Lower lobe of right lung (tissue), 2 donors: ENCODE results near the gene CRYGN. TPM values are rescaled to one million over a fixed set of nuclear protein-coding genes. Genes with fewer than 3 reads are reported as not detected.

Source experiments
- ATAC-seq, 2 donors: fragments of 200-7000 bp; cut with Tn5 transposase; one replicate each; pipeline ENCODE4 v1.9.1; 2020 to 2022; ENCODE audit warnings: mild to moderate bottlenecking in 2 of 2, moderate library complexity in 2 of 2
- DNase-seq: peaks from one replicate; pipeline ENCODE4 v3.0.0-alpha.2; 2020
- H3K27ac ChIP-seq: fragments of 200-600 bp; one replicate; pipeline ENCODE4 v1.8.0; 2022
- H3K27me3 ChIP-seq: fragments of 200-600 bp; one replicate; pipeline ENCODE4 v1.8.0; 2022; ENCODE audit warnings: low read depth
- H3K36me3 ChIP-seq: fragments of 200-600 bp; one replicate; pipeline ENCODE4 v1.8.0; 2022; ENCODE audit warnings: mild to moderate bottlenecking
- H3K4me1 ChIP-seq: fragments of 200-600 bp; one replicate; pipeline ENCODE4 v1.8.0; 2022
- H3K4me3 ChIP-seq: fragments of 200-600 bp; one replicate; pipeline ENCODE4 v1.8.0; 2022; ENCODE audit warnings: mild to moderate bottlenecking
- H3K9me3 ChIP-seq: fragments of 200-600 bp; one replicate; pipeline ENCODE4 v1.8.0; 2022
- CTCF ChIP-seq: fragments of 200-600 bp; IDR thresholded peaks from one replicate; pipeline ENCODE4 v1.8.0; 2022; ENCODE audit warnings: antibody characterized with exemption, mild to moderate bottlenecking
- intact Hi-C: fragments of 100-400 bp; cut with DNase I; formaldehyde crosslinking; loops from one replicate; pipeline ENCODE4 v1.11.0; 2022
- total RNA-seq: library from RNA; stranded (reverse); fragmentation: NEBNext Ultra II Directional; extraction: Animal tissue kit (Norgen Biotek cat#: 25700); gene quantifications from one replicate; pipeline ENCODE4 v1.2.1, GENCODE V29; 2021
- donor health status: DM: no; HTN: yes; CAD: no; lungs with severe emphysema.

The CRYGN gene
- total RNA-seq, 1 donor from 2014 or later = not detected

DNA sequence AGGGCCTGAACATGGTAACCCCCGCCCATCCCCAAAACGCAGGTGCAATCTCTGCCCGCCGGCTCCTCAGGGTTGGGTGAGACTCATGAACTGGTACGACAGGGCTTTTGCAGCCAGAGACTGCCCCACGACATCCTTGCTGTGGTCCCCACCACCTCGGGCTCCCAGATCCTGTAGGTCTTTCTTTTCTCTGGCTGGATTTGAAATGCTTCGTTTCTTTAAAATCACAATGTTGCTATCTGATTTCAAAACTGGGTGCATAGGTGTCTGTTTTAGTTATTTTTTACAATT, 52.0 kb downstream of the CRYGN start:
- Histone ChIP-seq H3K4me3 (no peak overlapping the region), H3K27me3 (peaks cover 8% of the 10 kb centered on the region), H3K36me3 (no peaks in the 10 kb centered on the region), H3K4me1 (peaks cover 5% of the 10 kb centered on the region), H3K27ac (no peak overlapping the region), H3K9me3 (no peaks in the 10 kb centered on the region)
- DNase-seq = peak; percentile 20
- no peak for ATAC-seq
- TF ChIP-seq CTCF = no peak
- intact Hi-C loops = no loop called here

- peaks cover 13% of the 10 kb centered on the region for H3K27me3 ChIP-seq
- H3K9me3 ChIP-seq = no peaks in the 10 kb centered on the region
- H3K27ac ChIP-seq = no peak overlapping the region
- no peak for TF ChIP-seq CTCF
- peak; percentile 35 for DNase-seq
- no peak overlapping the region for H3K4me3 ChIP-seq
- no peaks in the 10 kb centered on the region for H3K36me3 ChIP-seq
- intact Hi-C loops = no loop called here
- ATAC-seq = no peak
- H3K4me1 ChIP-seq = peaks cover 6% of the 10 kb centered on the region
Measured at GRCh38 chr7:151387161-151388006, 52.6 kb downstream of the CRYGN start.

GRCh38 chr7:151386301-151387160, 53.4 kb downstream of the CRYGN start:
- DNase-seq (peak; percentile 49), ATAC-seq (peak in 1 of 2 donors; percentile 3)
- Histone ChIP-seq H3K27ac (no peak overlapping the region), H3K27me3 (peaks cover 22% of the 10 kb centered on the region), H3K4me1 (peaks cover 15% of the 10 kb centered on the region), H3K9me3 (no peaks in the 10 kb centered on the region), H3K4me3 (no peak overlapping the region), H3K36me3 (no peaks in the 10 kb centered on the region)
- intact Hi-C loops = no loop called here
- no peak for TF ChIP-seq CTCF

GRCh38 chr7:151385626-151386300, 54.2 kb downstream of the CRYGN start:
- Histone ChIP-seq H3K27ac (no peak overlapping the region), H3K4me1 (peaks cover 20% of the 10 kb centered on the region), H3K27me3 (peaks cover 30% of the 10 kb centered on the region), H3K4me3 (no peak overlapping the region), H3K9me3 (no peaks in the 10 kb centered on the region), H3K36me3 (no peaks in the 10 kb centered on the region)
- ATAC-seq (no peak), DNase-seq (peak; percentile 31)
- TF ChIP-seq CTCF = no peak
- intact Hi-C loops = no loop called here

DNA sequence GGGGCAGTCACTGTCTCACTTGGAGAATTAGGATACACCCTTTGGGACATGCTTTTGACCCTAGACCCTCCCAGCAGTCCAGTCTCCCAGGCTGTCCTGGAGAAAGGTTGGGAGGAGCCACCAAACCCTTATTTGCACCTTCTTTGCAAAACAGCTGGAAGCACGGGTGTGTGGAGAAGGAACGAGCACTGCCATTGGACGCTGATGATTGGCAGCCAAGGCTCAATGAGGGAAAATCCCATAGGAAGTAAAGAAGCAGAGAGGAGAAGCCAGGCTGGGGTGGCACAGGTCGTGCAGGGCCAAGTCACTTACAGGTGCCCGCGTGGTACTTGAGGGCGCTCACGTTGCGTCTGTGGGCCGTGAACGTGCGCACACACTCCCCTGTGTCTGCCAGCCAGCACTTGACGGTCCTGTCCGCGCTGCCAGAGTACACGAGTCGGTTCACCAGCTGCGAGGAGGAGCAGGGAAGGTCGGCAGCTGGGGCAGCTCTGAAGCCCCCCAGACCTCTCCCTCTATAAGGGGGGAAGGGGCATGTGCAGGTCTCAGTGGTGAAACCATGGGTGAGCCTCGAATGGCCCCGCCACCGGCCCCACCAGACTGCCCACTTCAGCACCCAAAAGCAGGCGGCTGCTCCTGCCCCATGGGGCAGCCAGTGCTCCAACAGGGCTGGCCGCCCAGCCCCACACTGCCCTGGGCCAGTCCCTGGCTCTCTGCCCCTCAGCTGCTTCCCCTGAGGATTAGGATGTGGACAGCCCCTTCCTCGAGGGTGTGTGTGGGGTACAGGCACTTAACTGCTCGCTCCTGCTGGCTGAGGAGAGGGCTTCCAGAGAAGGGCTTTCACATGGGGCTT, 54.9 kb downstream of the CRYGN start:
- no peak overlapping the region for H3K4me3 ChIP-seq
- H3K27me3 ChIP-seq = peaks cover 30% of the 10 kb centered on the region
- no peak for TF ChIP-seq CTCF
- H3K27ac ChIP-seq = no peak overlapping the region
- H3K36me3 ChIP-seq = no peaks in the 10 kb centered on the region
- DNase-seq = no peak
- ATAC-seq = peak; percentile 2 to 58
- intact Hi-C loops = no loop called here
- peaks cover 20% of the 10 kb centered on the region for H3K4me1 ChIP-seq
- no peaks in the 10 kb centered on the region for H3K9me3 ChIP-seq
